ENCODE data around the gene TIMM44.
"Not testable (repeated sequence)": the region's sequence is repeated elsewhere in the genome, so short reads cannot be mapped to it uniquely, and the experiment has no call there.

- not testable (repeated sequence) for TF ChIP-seq POLR2A, CTCF (IDR thresholded peaks at IDR 0.05)
Observed at GRCh38 chr19:7930030-7930429, 13.4 kb downstream of the TIMM44 start.

All from ovary (tissue), 3 donors.